ENCODE data around the gene CRYAB. TPM values are rescaled to one million over a fixed set of nuclear protein-coding genes. Genes with fewer than 3 reads are reported as not detected.
A peak's percentile ranks its signal among the peaks of the same experiment; 100 is the strongest.

Gene CRYAB
- total and polyA plus RNA-seq, 2 experiments from 2014 or later, result 15.7 to 123 TPM

GRCh38 chr11:111930472-111930871 is 18.9 kb upstream of the CRYAB start:
- no peak overlapping the region for H3K27ac ChIP-seq
- H3K4me2 ChIP-seq, result no peak overlapping the region
- no peaks in the 10 kb centered on the region for H3K27me3 ChIP-seq
- no peaks in the 10 kb centered on the region for H3K36me3 ChIP-seq (replicated peaks; ENCODE audit: insufficient read depth, low read depth)
- no peak for DNase-seq (ENCODE audit: low spot score)
- no peaks in the 10 kb centered on the region for H3K9me2 ChIP-seq (replicated peaks; ENCODE audit: insufficient read depth)
- H3K79me2 ChIP-seq, result no peaks in the 10 kb centered on the region
- TF ChIP-seq EZH2 (IDR thresholded peaks at IDR 0.05; ENCODE audit: borderline replicate concordance) (no peak), CTCF (IDR thresholded peaks at IDR 0.05; ENCODE audit: poor library complexity) (no peak), EZH2phosphoT487 (IDR thresholded peaks at IDR 0.05; ENCODE audit: low read depth, severe bottlenecking, unreplicated experiment) (no peak)
- H3K9me3 ChIP-seq (ENCODE audit: low read depth), result no peaks in the 10 kb centered on the region
- H2AFZ ChIP-seq, result no peak overlapping the region
- no peak overlapping the region for H3K4me3 ChIP-seq
- peaks cover 10% of the 10 kb centered on the region for H3K4me1 ChIP-seq (ENCODE audit: insufficient read depth)
- WGBS (ENCODE audit: low lambda C conversion rate, missing lambda C conversion rate), result 58% methylated on average over 4 of the region's 4 CpGs
- no peaks in the 10 kb centered on the region for H4K20me1 ChIP-seq (ENCODE audit: insufficient read depth, poor library complexity, severe bottlenecking)

GRCh38 chr11:111926505-111927391 is 15.2 kb upstream of the CRYAB start:
- Histone ChIP-seq H3K27ac (peak overlapping the region; percentile 89), H3K9me3 (ENCODE audit: low read depth) (no peaks in the 10 kb centered on the region), H4K20me1 (ENCODE audit: insufficient read depth, poor library complexity, severe bottlenecking) (no peaks in the 10 kb centered on the region), H3K4me3 (no peak overlapping the region), H3K36me3 (replicated peaks; ENCODE audit: insufficient read depth, low read depth) (no peaks in the 10 kb centered on the region), H2AFZ (peak overlapping the region; percentile 20), H3K9me2 (replicated peaks; ENCODE audit: insufficient read depth) (no peaks in the 10 kb centered on the region), H3K79me2 (peaks cover 3% of the 10 kb centered on the region), H3K27me3 (no peaks in the 10 kb centered on the region), H3K4me2 (peak overlapping the region; percentile 73), H3K4me1 (ENCODE audit: insufficient read depth) (peaks cover 34% of the 10 kb centered on the region)
- peak; percentile 99 for DNase-seq (ENCODE audit: low spot score)
- TF ChIP-seq EZH2phosphoT487 (IDR thresholded peaks at IDR 0.05; ENCODE audit: low read depth, severe bottlenecking, unreplicated experiment) (no peak), EZH2 (IDR thresholded peaks at IDR 0.05; ENCODE audit: borderline replicate concordance) (no peak), CTCF (IDR thresholded peaks at IDR 0.05; ENCODE audit: poor library complexity) (no peak)
- 1% methylated on average over 25 of the region's 47 CpGs for WGBS (ENCODE audit: low lambda C conversion rate, missing lambda C conversion rate)

GRCh38 chr11:111925953-111926352 is 14.4 kb upstream of the CRYAB start:
- Histone ChIP-seq H3K4me2 (peak overlapping the region; percentile 73), H2AFZ (peak overlapping the region; percentile 20), H3K9me3 (ENCODE audit: low read depth) (no peaks in the 10 kb centered on the region), H3K4me3 (no peak overlapping the region), H3K36me3 (replicated peaks; ENCODE audit: insufficient read depth, low read depth) (no peaks in the 10 kb centered on the region), H3K4me1 (ENCODE audit: insufficient read depth) (peaks cover 34% of the 10 kb centered on the region), H3K27me3 (no peaks in the 10 kb centered on the region), H3K79me2 (peaks cover 9% of the 10 kb centered on the region), H3K27ac (peak overlapping the region; percentile 89), H3K9me2 (replicated peaks; ENCODE audit: insufficient read depth) (no peaks in the 10 kb centered on the region), H4K20me1 (ENCODE audit: insufficient read depth, poor library complexity, severe bottlenecking) (no peaks in the 10 kb centered on the region)
- no peak for DNase-seq (ENCODE audit: low spot score)
- TF ChIP-seq EZH2 (IDR thresholded peaks at IDR 0.05; ENCODE audit: borderline replicate concordance) (no peak), EZH2phosphoT487 (IDR thresholded peaks at IDR 0.05; ENCODE audit: low read depth, severe bottlenecking, unreplicated experiment) (no peak), CTCF (IDR thresholded peaks at IDR 0.05; ENCODE audit: poor library complexity) (no peak)
- 95% methylated on average over 16 of the region's 16 CpGs for WGBS (ENCODE audit: low lambda C conversion rate, missing lambda C conversion rate)
